DOHH2 (cell line): ENCODE data around the gene MAP3K20.

Experiments used
- H3F3A ChIP-seq: fragments of 200-600 bp; sonication (generic), shearing (Covaris generic); 2 replicates; pipeline ENCODE4 v1.6.0; 2016; ENCODE audit warnings: antibody characterized with exemption, mild to moderate bottlenecking; ENCODE audit not compliant: control insufficient read depth, insufficient read depth
- H3K27ac ChIP-seq: fragments of 200-600 bp; sonication (generic); 2 replicates; pipeline ENCODE4 v1.5.1; 2014; ENCODE audit warnings: low read depth, mild to moderate bottlenecking, low read length, moderate library complexity
- H3K27me3 ChIP-seq: fragments of 200-600 bp; sonication (generic); 2 replicates; pipeline ENCODE4 v1.6.1; 2014; ENCODE audit warnings: mild to moderate bottlenecking, low read length, mixed read lengths; ENCODE audit not compliant: control insufficient read depth
- H3K36me3 ChIP-seq: fragments of 200-600 bp; sonication (generic); 2 replicates; pipeline ENCODE4 v1.6.1; 2014; ENCODE audit warnings: mild to moderate bottlenecking, low read length, moderate library complexity, mixed read lengths; ENCODE audit not compliant: control insufficient read depth
- H3K4me1 ChIP-seq: fragments of 200-600 bp; sonication (generic); 2 replicates; pipeline ENCODE4 v1.6.1; 2014; ENCODE audit warnings: mild to moderate bottlenecking, low read length, mixed read lengths; ENCODE audit not compliant: control insufficient read depth
- H3K4me2 ChIP-seq: fragments of 200-600 bp; sonication (generic); 2 replicates; pipeline ENCODE4 v1.6.0; 2014; ENCODE audit warnings: mild to moderate bottlenecking, low read length, moderate library complexity
- H3K4me3 ChIP-seq: fragments of 200-600 bp; sonication (generic); 2 replicates; pipeline ENCODE4 v1.5.1; 2014; ENCODE audit warnings: mild to moderate bottlenecking, low read length, mixed read lengths
- H3K79me2 ChIP-seq: fragments of 200-600 bp; sonication (generic); 2 replicates; pipeline ENCODE4 v1.6.1; 2014; ENCODE audit warnings: mild to moderate bottlenecking, low read length, mixed read lengths; ENCODE audit not compliant: control insufficient read depth
- H3K9me2 ChIP-seq: fragments of 200-600 bp; sonication (generic); replicated peaks from 2 replicates; pipeline ENCODE4 v1.6.1; 2014; ENCODE audit warnings: mild to moderate bottlenecking, low read length, mixed read lengths; ENCODE audit not compliant: control insufficient read depth
- H3K9me3 ChIP-seq: fragments of 200-600 bp; sonication (generic); 2 replicates; pipeline ENCODE4 v1.6.1; 2014; ENCODE audit warnings: antibody characterized with exemption, low read length, mixed read lengths; ENCODE audit not compliant: control insufficient read depth, insufficient read depth
- H4K20me1 ChIP-seq: fragments of 200-600 bp; sonication (generic); 2 replicates; pipeline ENCODE4 v1.6.0; 2014; ENCODE audit warnings: low read depth, mild to moderate bottlenecking, antibody characterized with exemption, low read length, moderate library complexity; ENCODE audit not compliant: control insufficient read depth, insufficient read depth
- EZH2phosphoT487 ChIP-seq: fragments of 200-600 bp; sonication (generic); IDR thresholded peaks from 2 replicates; pipeline ENCODE4 v1.6.1; 2017; ENCODE audit warnings: borderline replicate concordance, mild to moderate bottlenecking, antibody characterized with exemption, low read length, moderate library complexity, mixed read lengths
- TF ChIP-seq, protein P1 (sequence below): fragments of 200-600 bp; sonication (generic); IDR thresholded peaks from one replicate; pipeline ENCODE4 v1.5.1; 2014; ENCODE audit warnings: antibody characterized with exemption, mild to moderate bottlenecking, low read depth, low read length; ENCODE audit not compliant: poor library complexity, severe bottlenecking

The MAP3K20 gene

DNA sequence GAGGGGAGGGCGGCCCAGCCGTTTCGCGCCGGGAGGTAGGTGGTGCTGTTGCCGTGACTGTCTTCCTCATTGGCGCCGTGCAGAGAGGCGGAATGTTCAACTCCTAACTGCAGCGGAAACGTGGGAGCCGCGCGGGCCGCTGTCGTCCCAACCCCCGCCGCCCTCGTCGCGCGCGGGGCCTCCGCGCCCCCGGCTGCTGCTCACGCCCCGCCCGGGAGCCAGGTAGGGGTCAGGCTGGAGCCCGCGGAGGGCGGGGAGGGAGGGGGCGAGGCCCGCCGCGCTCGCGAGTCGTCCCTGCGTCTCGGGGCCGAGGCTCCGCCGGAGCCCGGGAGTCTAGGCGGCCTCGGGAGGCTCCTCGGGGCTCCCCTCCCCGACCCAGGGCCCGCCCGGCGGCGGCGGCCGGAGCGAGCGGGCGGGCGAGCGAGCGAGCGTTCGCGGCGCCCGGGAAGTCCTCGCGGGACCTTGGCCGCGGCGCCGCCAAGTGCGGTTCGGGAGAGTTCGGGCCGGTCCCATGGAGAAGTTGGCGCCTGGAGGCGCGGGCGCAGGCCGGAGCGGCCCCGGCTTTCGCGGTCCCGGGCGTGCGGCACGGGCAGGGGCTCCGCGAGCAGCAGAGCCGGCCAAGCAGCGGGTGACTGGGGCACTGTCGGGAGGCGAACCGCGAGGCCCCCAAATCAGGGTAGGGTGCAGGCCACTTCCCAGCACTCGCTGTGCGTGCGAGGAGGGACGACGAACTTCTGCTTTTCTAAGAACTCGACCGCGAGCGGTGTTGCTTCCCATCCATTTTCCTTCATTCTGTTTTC is at the start of gene MAP3K20:
Gene MAP3K20 (plus strand): TSS at position 66 of the 800 bp plus-strand sequence. CDS start 15,186 bp downstream, outside the sequence.
- 0 out of 2 replicates have a peak, but pooled peaks cover 4% of the 10 kb centered on the region for H3F3A ChIP-seq
- H3K4me2 ChIP-seq = peak within 1 kb of the TSS; percentile 93
- peaks cover 53% of the 10 kb centered on the region for H3K79me2 ChIP-seq
- no peaks in the 10 kb centered on the region for H3K27me3 ChIP-seq
- no peaks in the 10 kb centered on the region; the same call in 1 of the 2 replicates for H3K9me2 ChIP-seq
- H3K4me1 ChIP-seq = peaks cover 35% of the 10 kb centered on the region
- H3K4me3 ChIP-seq = peak within 1 kb of the TSS; percentile 84
- TF ChIP-seq EZH2phosphoT487 = no peak
- TF ChIP-seq, protein P1, sequence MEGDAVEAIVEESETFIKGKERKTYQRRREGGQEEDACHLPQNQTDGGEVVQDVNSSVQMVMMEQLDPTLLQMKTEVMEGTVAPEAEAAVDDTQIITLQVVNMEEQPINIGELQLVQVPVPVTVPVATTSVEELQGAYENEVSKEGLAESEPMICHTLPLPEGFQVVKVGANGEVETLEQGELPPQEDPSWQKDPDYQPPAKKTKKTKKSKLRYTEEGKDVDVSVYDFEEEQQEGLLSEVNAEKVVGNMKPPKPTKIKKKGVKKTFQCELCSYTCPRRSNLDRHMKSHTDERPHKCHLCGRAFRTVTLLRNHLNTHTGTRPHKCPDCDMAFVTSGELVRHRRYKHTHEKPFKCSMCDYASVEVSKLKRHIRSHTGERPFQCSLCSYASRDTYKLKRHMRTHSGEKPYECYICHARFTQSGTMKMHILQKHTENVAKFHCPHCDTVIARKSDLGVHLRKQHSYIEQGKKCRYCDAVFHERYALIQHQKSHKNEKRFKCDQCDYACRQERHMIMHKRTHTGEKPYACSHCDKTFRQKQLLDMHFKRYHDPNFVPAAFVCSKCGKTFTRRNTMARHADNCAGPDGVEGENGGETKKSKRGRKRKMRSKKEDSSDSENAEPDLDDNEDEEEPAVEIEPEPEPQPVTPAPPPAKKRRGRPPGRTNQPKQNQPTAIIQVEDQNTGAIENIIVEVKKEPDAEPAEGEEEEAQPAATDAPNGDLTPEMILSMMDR = peak; percentile 53
- peak within 1 kb of the TSS; percentile 72 for H3K27ac ChIP-seq
- H3K36me3 ChIP-seq = peaks cover 13% of the 10 kb centered on the region
- no peaks in the 10 kb centered on the region for H4K20me1 ChIP-seq
- no peaks in the 10 kb centered on the region for H3K9me3 ChIP-seq

DNA sequence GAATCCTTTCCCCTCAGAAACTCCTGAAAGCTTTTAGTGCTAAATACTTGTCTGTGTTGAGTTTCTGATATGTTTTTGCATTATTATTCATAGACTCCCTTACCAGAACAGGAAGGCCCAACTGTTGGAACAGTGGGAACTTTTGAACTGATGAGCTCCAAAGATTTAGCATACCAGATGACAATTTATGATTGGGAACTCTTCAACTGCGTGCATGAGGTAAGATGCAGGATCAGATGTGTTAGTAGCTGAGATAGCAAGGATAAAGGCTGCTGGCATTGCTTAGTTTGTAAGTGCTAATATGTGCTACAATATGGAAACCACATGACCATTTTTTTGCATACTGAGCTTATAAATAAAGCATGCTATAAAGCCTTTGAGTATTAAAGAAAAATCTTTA is 49.2 kb upstream of the MAP3K20 start:
- no peak overlapping the region for H3K4me3 ChIP-seq
- H3K9me2 ChIP-seq = no peaks in the 10 kb centered on the region
- TF ChIP-seq EZH2phosphoT487 = no peak
- TF ChIP-seq, protein P1 = no peak
- no peaks in the 10 kb centered on the region for H3K36me3 ChIP-seq
- no peak overlapping the region for H3K4me2 ChIP-seq
- no peak overlapping the region for H3K27ac ChIP-seq
- H3K9me3 ChIP-seq = no peaks in the 10 kb centered on the region
- peaks cover 49% of the 10 kb centered on the region for H3K4me1 ChIP-seq
- no peaks in the 10 kb centered on the region for H3K27me3 ChIP-seq
- no peaks in the 10 kb centered on the region for H3K79me2 ChIP-seq
- peaks cover 24% of the 10 kb centered on the region for H3F3A ChIP-seq
- no peaks in the 10 kb centered on the region for H4K20me1 ChIP-seq

- Histone ChIP-seq H3K36me3 (no peaks in the 10 kb centered on the region), H3K27ac (peak overlapping the region; percentile 86), H3K79me2 (no peaks in the 10 kb centered on the region), H3K9me3 (no peaks in the 10 kb centered on the region), H3K27me3 (no peaks in the 10 kb centered on the region), H3K4me1 (peaks cover 59% of the 10 kb centered on the region), H3K4me3 (peak overlapping the region; percentile 35), H3K4me2 (peak overlapping the region; percentile 66), H3F3A (peaks cover 24% of the 10 kb centered on the region), H4K20me1 (no peaks in the 10 kb centered on the region), H3K9me2 (no peaks in the 10 kb centered on the region)
- TF ChIP-seq, protein P1 = peak; percentile 96
- TF ChIP-seq EZH2phosphoT487 = no peak
Observed at GRCh38 chr2:173027181-173028128, 48.2 kb upstream of the MAP3K20 start.
